ENCODE data around the gene NUDT1. TPM values are rescaled to one million over a fixed set of nuclear protein-coding genes. Genes with fewer than 3 reads are reported as not detected.

The NUDT1 gene
- total and polyA plus RNA-seq, 2 donors (not counting 3 experiments of a cell fraction or from before 2014, with no cell fraction given), result 23.9 to 25.9 TPM

GRCh38 chr7:2201686-2202360 lies 40.2 kb upstream of the NUDT1 start:
- POLR2A ChIA-PET, result no interaction called here
- dilution Hi-C loops (cut with MboI; ENCODE audit: extremely low pct_ligation_motif_present, low sequenced_read_pairs), result no loop called here
- FAIRE-seq (no peak), DNase-seq (ENCODE audit: low read depth, low spot score) (no peak)
- Histone ChIP-seq H2AFZ (ENCODE audit: low read depth, low read length) (no peak overlapping the region), H3K27me3 (ENCODE audit: control insufficient read depth in 2 of 2, insufficient read depth in 2 of 2, low read length in 2 of 2) (no peaks in the 10 kb centered on the region), H4K20me1 (replicated peaks; ENCODE audit: control insufficient read depth, extremely low read depth, insufficient read depth, low read length) (no peaks in the 10 kb centered on the region), H3K4me1 (ENCODE audit: control insufficient read depth, extremely low read depth, insufficient read depth, low read length) (no peaks in the 10 kb centered on the region), H3K4me3 (replicated peaks in 1 of 3; ENCODE audit: insufficient read depth in 1 of 3, low read depth in 1 of 3, low read length in 3 of 3) (no peak overlapping the region), H3K27ac (ENCODE audit: insufficient read depth, low read depth, low read length) (no peak overlapping the region), H3K9me1 (replicated peaks; ENCODE audit: control insufficient read depth, extremely low read depth, insufficient read depth, low read length) (no peaks in the 10 kb centered on the region), H3K9me3 (replicated peaks; ENCODE audit: control insufficient read depth, insufficient read depth, low read length) (no peaks in the 10 kb centered on the region), H3K36me3 (ENCODE audit: control insufficient read depth in 2 of 2, extremely low read depth in 1 of 2, insufficient read depth in 2 of 2, low read length in 2 of 2) (peaks cover 0 to 6% of the 10 kb centered on the region in 2 experiments), H3K9ac (replicated peaks; ENCODE audit: extremely low read depth, insufficient read depth, low read length) (no peak overlapping the region), H3K4me2 (ENCODE audit: insufficient read depth, low read length) (no peak overlapping the region), H3K79me2 (ENCODE audit: control insufficient read depth, insufficient read depth, low read length) (no peaks in the 10 kb centered on the region)
- BruUV-seq (replicated peaks), result no TSS peak
- CTCF ChIA-PET, result interaction anchor here (1.8 kb wide), 1 partner anchor 8 kb away, joined by 6 read pairs; no protein-coding TSS in a partner anchor
- intact Hi-C loops (cut with micrococcal nuclease), result no loop called here
- TF ChIP-seq JUN (IDR thresholded peaks at IDR 0.05; ENCODE audit: borderline replicate concordance, insufficient read depth, insufficient read length, low read depth) (no peak), MAX (IDR thresholded peaks at IDR 0.05; ENCODE audit: insufficient read depth, insufficient read length) (no peak), FOS (IDR thresholded peaks at IDR 0.05; ENCODE audit: borderline replicate concordance, insufficient read depth, low read length) (no peak), MYC (IDR thresholded peaks at IDR 0.05; ENCODE audit: low read depth, low read length) (no peak), CTCF (IDR thresholded peaks at IDR 0.05; ENCODE audit: extremely low read depth in 1 of 2, insufficient read depth in 1 of 2, low read depth in 1 of 2, low read length in 2 of 2) (no peak), GATA2 (IDR thresholded peaks at IDR 0.05; ENCODE audit: insufficient read depth, insufficient read length, low read depth, low read length) (no peak), EZH2 (IDR thresholded peaks at IDR 0.05; ENCODE audit: borderline replicate concordance, low read depth, low read length, severe bottlenecking) (no peak)

All from endothelial cell of umbilical vein (primary cell).